ENCODE measurements around the gene XRCC4. TPM values are rescaled to one million over a fixed set of nuclear protein-coding genes. Genes with fewer than 3 reads are reported as not detected.

The XRCC4 gene
- total RNA-seq, 3 donors from 2014 or later: 6.4 to 8.3 (median 8.1) TPM

DNA sequence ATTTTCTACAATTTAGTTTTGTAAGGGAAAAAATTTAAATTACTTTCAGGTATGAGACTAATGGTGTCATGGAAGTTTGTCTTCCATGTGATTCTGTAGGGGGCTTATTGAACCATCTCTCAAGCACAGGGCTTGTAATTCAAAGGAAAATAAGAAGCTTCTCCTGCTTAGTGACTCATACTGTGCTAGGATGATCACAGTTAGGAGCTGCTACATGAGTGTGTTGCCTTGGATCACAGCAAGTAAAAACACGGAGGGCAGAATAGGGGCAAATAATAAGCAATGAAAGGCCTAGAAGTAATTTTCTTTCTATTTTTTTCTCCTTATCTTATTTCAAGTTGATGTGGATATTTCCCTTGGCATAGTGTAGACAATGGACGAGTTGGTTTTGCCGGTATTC is 29.1 kb upstream of the XRCC4 start:
- no peaks in the 10 kb centered on the region for H3K4me1 ChIP-seq (ENCODE audit: low read depth)

GRCh38 chr5:83048811-83049210 is 28.5 kb upstream of the XRCC4 start:
- Histone ChIP-seq H3K4me1 (ENCODE audit: low read depth) (no peaks in the 10 kb centered on the region), H3K9me3 (no peaks in the 10 kb centered on the region), H3K4me3 (no peak overlapping the region), H3K36me3 (ENCODE audit: low read depth) (no peaks in the 10 kb centered on the region)
- no peak for TF ChIP-seq CTCF (IDR thresholded peaks at IDR 0.05)
- no peak for ATAC-seq
- DNase-seq: no peak
- intact Hi-C loops (cut with DNase I, micrococcal nuclease): no loop called here

More for the DNA sequence above, 29.1 kb upstream of the XRCC4 start:
- Histone ChIP-seq H3K36me3 (ENCODE audit: low read depth) (no peaks in the 10 kb centered on the region), H3K9me3 (no peaks in the 10 kb centered on the region), H3K4me3 (no peak overlapping the region)
- no peak for TF ChIP-seq CTCF (IDR thresholded peaks at IDR 0.05)
- intact Hi-C loops (cut with DNase I, micrococcal nuclease): no loop called here
- no peak for DNase-seq
- no peak for ATAC-seq

DNA sequence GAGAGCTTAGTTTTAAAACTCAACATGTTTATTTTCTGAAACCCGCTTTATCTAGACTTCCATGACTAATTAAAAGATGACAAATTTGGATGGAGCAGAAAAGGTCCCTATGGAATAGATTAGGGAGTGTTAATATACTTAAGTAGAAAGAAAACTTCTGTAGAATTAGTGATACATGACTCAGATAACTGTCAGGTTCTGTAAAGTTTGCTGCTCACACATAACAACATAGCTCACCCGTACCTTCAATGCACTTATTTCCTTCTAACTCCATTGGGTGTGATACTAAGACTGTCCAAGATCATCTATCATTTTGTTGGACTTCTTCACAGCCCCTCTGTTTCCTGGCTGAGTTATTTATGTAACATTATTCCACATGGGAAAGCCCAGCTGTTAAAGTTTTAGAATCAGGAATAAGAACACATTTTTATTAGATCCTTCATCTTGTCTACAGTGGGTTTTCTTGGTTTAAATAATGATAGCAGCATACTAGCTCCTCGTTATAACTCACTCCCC is 27.9 kb upstream of the XRCC4 start:
- intact Hi-C loops (cut with DNase I, micrococcal nuclease): no loop called here
- no peak for DNase-seq
- Histone ChIP-seq H3K4me1 (ENCODE audit: low read depth) (no peaks in the 10 kb centered on the region), H3K4me3 (no peak overlapping the region), H3K9me3 (no peaks in the 10 kb centered on the region), H3K36me3 (ENCODE audit: low read depth) (no peaks in the 10 kb centered on the region)
- TF ChIP-seq CTCF (IDR thresholded peaks at IDR 0.05): no peak
- ATAC-seq: no peak

- Histone ChIP-seq H3K4me3 (no peak overlapping the region), H3K36me3 (ENCODE audit: low read depth) (no peaks in the 10 kb centered on the region), H3K9me3 (no peaks in the 10 kb centered on the region), H3K4me1 (ENCODE audit: low read depth) (no peaks in the 10 kb centered on the region)
- DNase-seq (no peak), ATAC-seq (no peak)
- TF ChIP-seq CTCF (IDR thresholded peaks at IDR 0.05): no peak
- intact Hi-C loops (cut with DNase I, micrococcal nuclease): no loop called here
Observed at GRCh38 chr5:83050723-83051340, 26.5 kb upstream of the XRCC4 start.

DNA sequence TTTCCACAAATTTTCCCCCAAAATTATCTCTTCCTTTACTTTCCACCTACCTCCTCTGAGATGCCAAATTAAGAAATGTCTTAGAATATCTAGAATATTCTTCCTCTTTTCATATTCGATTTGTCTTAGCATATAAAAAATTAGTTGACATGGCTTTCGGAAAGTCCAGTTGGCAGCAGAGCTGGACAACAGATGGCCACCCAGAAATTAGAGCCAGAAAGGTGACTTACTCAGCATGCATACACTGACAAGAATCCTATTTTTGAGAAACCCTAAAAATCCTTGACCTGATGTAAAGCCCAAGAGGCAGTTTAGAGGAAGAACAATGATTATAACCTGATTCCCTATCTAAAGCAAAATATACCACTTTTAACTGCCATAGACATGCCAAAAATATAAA is 22.2 kb upstream of the XRCC4 start:
- Histone ChIP-seq H3K4me3 (no peak overlapping the region), H3K4me1 (ENCODE audit: low read depth) (no peaks in the 10 kb centered on the region), H3K9me3 (no peaks in the 10 kb centered on the region), H3K36me3 (ENCODE audit: low read depth) (no peaks in the 10 kb centered on the region)
- no peak for DNase-seq
- intact Hi-C loops (cut with DNase I, micrococcal nuclease): no loop called here
- ATAC-seq: no peak
- TF ChIP-seq CTCF (IDR thresholded peaks at IDR 0.05): no peak

GRCh38 chr5:83058726-83059125 is 18.6 kb upstream of the XRCC4 start:
- H3K36me3 ChIP-seq (ENCODE audit: low read depth): no peaks in the 10 kb centered on the region
- intact Hi-C loops (cut with DNase I, micrococcal nuclease): no loop called here
- no peak for ATAC-seq
- DNase-seq: no peak
- TF ChIP-seq CTCF (IDR thresholded peaks at IDR 0.05): no peak
- peaks cover 3% of the 10 kb centered on the region for H3K4me1 ChIP-seq (ENCODE audit: low read depth)
- no peak overlapping the region for H3K4me3 ChIP-seq
- H3K9me3 ChIP-seq: no peaks in the 10 kb centered on the region

Data from mucosa of descending colon (tissue), 3 donors.